Astrocyte of the spinal cord (primary cell): ENCODE measurements around the gene SAV1.
A peak's percentile ranks its signal among the peaks of the same experiment; 100 is the strongest.
"Not testable (repeated sequence)": the region's sequence is repeated elsewhere in the genome, so short reads cannot be mapped to it uniquely, and the experiment has no call there.

Experiments
- DNase-seq: peaks from one replicate; pipeline ENCODE4 v3.0.0; 2011; ENCODE audit warnings: low read depth, low spot score
- H3K4me3 ChIP-seq: 2 replicates; pipeline ENCODE4 v1.5.1; 2011; ENCODE audit warnings: low read depth, mild to moderate bottlenecking, low read length, moderate library complexity
- CTCF ChIP-seq: IDR thresholded peaks from 2 replicates; pipeline ENCODE4 v1.5.1; 2012; ENCODE audit warnings: low read depth, mild to moderate bottlenecking, low read length, inconsistent platforms
- in situ Hi-C: cut with HindIII; loops from 2 replicates; pipeline ENCODE4 v1.10.0; 2017; ENCODE audit warnings: low sequenced_read_pairs

Gene SAV1

GRCh38 chr14:50666772-50667683, 1.1 kb downstream of the SAV1 start:
- peak overlapping the region; percentile 88 for H3K4me3 ChIP-seq
- in situ Hi-C loops: no loop called here
- no peak for TF ChIP-seq CTCF
- DNase-seq: peak; percentile 67

GRCh38 chr14:50665300-50665699, 2.8 kb downstream of the SAV1 start:
- in situ Hi-C loops, H3K4me3 ChIP-seq, DNase-seq: not testable (repeated sequence)

- in situ Hi-C loops, H3K4me3 ChIP-seq, DNase-seq: not testable (repeated sequence)
Measured at GRCh38 chr14:50664579-50664978, 3.5 kb downstream of the SAV1 start.

- DNase-seq: no peak
- no peak for TF ChIP-seq CTCF
- in situ Hi-C loops: no loop called here
- no peak overlapping the region for H3K4me3 ChIP-seq
Measured at GRCh38 chr14:50659327-50659974, 8.7 kb downstream of the SAV1 start.

- H3K4me3 ChIP-seq: no peak overlapping the region
- in situ Hi-C loops: no loop called here
- peak; percentile 72 for DNase-seq
- TF ChIP-seq CTCF: no peak
Measured at GRCh38 chr14:50658203-50658602, 9.9 kb downstream of the SAV1 start.

- DNase-seq: no peak
- in situ Hi-C loops: no loop called here
- no peak for TF ChIP-seq CTCF
- no peak overlapping the region for H3K4me3 ChIP-seq
Measured at GRCh38 chr14:50657753-50658152, 10.4 kb downstream of the SAV1 start.

- no peak for DNase-seq
- in situ Hi-C loops: no loop called here
- no peak for TF ChIP-seq CTCF
- no peak overlapping the region for H3K4me3 ChIP-seq
Measured at GRCh38 chr14:50656776-50657175, 11.3 kb downstream of the SAV1 start.
